HUES48 (cell line): ENCODE measurements around the gene TAF11L9.
"Not testable (repeated sequence)": the region's sequence is repeated elsewhere in the genome, so short reads cannot be mapped to it uniquely, and the experiment has no call there.

ENCODE experiments used
- H3K27ac ChIP-seq: one replicate; pipeline ENCODE4 v1.7.0; 2013; ENCODE audit warnings: low read depth, low read length, inconsistent platforms
- H3K27me3 ChIP-seq: 2 replicates; pipeline ENCODE4 v1.6.1; 2013; ENCODE audit warnings: mild to moderate bottlenecking, low read length; ENCODE audit not compliant: control insufficient read depth, insufficient read depth
- H3K36me3 ChIP-seq: 2 replicates; pipeline ENCODE4 v1.6.1; 2013; ENCODE audit warnings: low read length; ENCODE audit not compliant: control insufficient read depth, insufficient read depth
- H3K4me1 ChIP-seq: 2 replicates; pipeline ENCODE4 v1.6.1; 2013; ENCODE audit warnings: mild to moderate bottlenecking, low read length; ENCODE audit not compliant: control insufficient read depth, insufficient read depth
- H3K4me3 ChIP-seq: 2 replicates; pipeline ENCODE4 v1.5.1; 2013; ENCODE audit warnings: mild to moderate bottlenecking, low read depth, low read length
- H3K9ac ChIP-seq: 2 replicates; pipeline ENCODE4 v1.6.1; 2013; ENCODE audit warnings: mild to moderate bottlenecking, low read depth, low read length, moderate library complexity
- H3K9me3 ChIP-seq: 2 replicates; pipeline ENCODE4 v1.6.1; 2013; ENCODE audit warnings: low read length; ENCODE audit not compliant: control insufficient read depth, insufficient read depth

The TAF11L9 gene

GRCh38 chr5:17594255-17594654 lies at the start of gene TAF11L9:
Gene TAF11L9, minus strand, starts transcription at chr5:17594394.
- H3K4me3 ChIP-seq, H3K27me3 ChIP-seq, H3K27ac ChIP-seq, H3K4me1 ChIP-seq, H3K36me3 ChIP-seq, H3K9ac ChIP-seq, H3K9me3 ChIP-seq: not testable (repeated sequence)

GRCh38 chr5:17634160-17634559 lies 40.0 kb upstream of the TAF11L9 start, which contains the start of gene TAF11L14:
Gene TAF11L14, plus strand, starts transcription at chr5:17634460.
- no peaks in the 10 kb centered on the region for H3K36me3 ChIP-seq
- H3K4me1 ChIP-seq: no peaks in the 10 kb centered on the region
- H3K9ac ChIP-seq: no peak within 1 kb of the TSS
- no peak within 1 kb of the TSS for H3K4me3 ChIP-seq
- H3K27me3 ChIP-seq: no peaks in the 10 kb centered on the region
- no peak within 1 kb of the TSS for H3K27ac ChIP-seq
- H3K9me3 ChIP-seq: no peaks in the 10 kb centered on the region

- H3K9ac ChIP-seq, H3K36me3 ChIP-seq, H3K27me3 ChIP-seq, H3K9me3 ChIP-seq, H3K4me1 ChIP-seq, H3K4me3 ChIP-seq, H3K27ac ChIP-seq: not testable (repeated sequence)
These were observed 37.6 kb upstream of the TAF11L9 start, which contains the start of gene TAF11L13 for GRCh38 chr5:17631788-17632187. Gene TAF11L13, plus strand, starts transcription at chr5:17632088.

- no peak overlapping the region for H3K4me3 ChIP-seq
- H3K9me3 ChIP-seq: no peaks in the 10 kb centered on the region
- no peak overlapping the region for H3K27ac ChIP-seq
- H3K36me3 ChIP-seq: no peaks in the 10 kb centered on the region
- H3K27me3 ChIP-seq: no peaks in the 10 kb centered on the region
- no peak overlapping the region for H3K9ac ChIP-seq
- H3K4me1 ChIP-seq: no peaks in the 10 kb centered on the region
These were observed 31.5 kb upstream of the TAF11L9 start for GRCh38 chr5:17625686-17626085.

GRCh38 chr5:17620627-17621026 lies 26.4 kb upstream of the TAF11L9 start:
- Histone ChIP-seq H3K27ac (no peak overlapping the region), H3K4me1 (no peaks in the 10 kb centered on the region), H3K9ac (no peak overlapping the region), H3K4me3 (no peak overlapping the region), H3K9me3 (no peaks in the 10 kb centered on the region), H3K36me3 (no peaks in the 10 kb centered on the region), H3K27me3 (no peaks in the 10 kb centered on the region)

GRCh38 chr5:17619354-17619753 lies 25.2 kb upstream of the TAF11L9 start:
- H3K27me3 ChIP-seq: no peaks in the 10 kb centered on the region
- no peak overlapping the region for H3K9ac ChIP-seq
- no peaks in the 10 kb centered on the region for H3K36me3 ChIP-seq
- H3K27ac ChIP-seq: no peak overlapping the region
- no peaks in the 10 kb centered on the region for H3K9me3 ChIP-seq
- no peak overlapping the region for H3K4me3 ChIP-seq
- H3K4me1 ChIP-seq: no peaks in the 10 kb centered on the region

- Histone ChIP-seq H3K4me3 (no peak overlapping the region), H3K9me3 (no peaks in the 10 kb centered on the region), H3K4me1 (no peaks in the 10 kb centered on the region), H3K27me3 (no peaks in the 10 kb centered on the region), H3K36me3 (no peaks in the 10 kb centered on the region), H3K27ac (no peak overlapping the region), H3K9ac (no peak overlapping the region)
These were observed 20.8 kb upstream of the TAF11L9 start for GRCh38 chr5:17614872-17615605.

GRCh38 chr5:17610092-17610491 lies 15.9 kb upstream of the TAF11L9 start, which contains the start of gene TAF11L12:
Gene TAF11L12, plus strand, starts transcription at chr5:17610392.
- not testable (repeated sequence) for H3K9ac ChIP-seq, H3K27me3 ChIP-seq, H3K27ac ChIP-seq, H3K4me3 ChIP-seq, H3K4me1 ChIP-seq, H3K36me3 ChIP-seq, H3K9me3 ChIP-seq

GRCh38 chr5:17607461-17607860 lies 13.3 kb upstream of the TAF11L9 start:
- not testable (repeated sequence) for H3K27me3 ChIP-seq

GRCh38 chr5:17604951-17605350 lies 10.8 kb upstream of the TAF11L9 start:
- Histone ChIP-seq H3K27ac (no peak overlapping the region), H3K4me1 (no peaks in the 10 kb centered on the region), H3K4me3 (no peak overlapping the region), H3K9me3 (no peaks in the 10 kb centered on the region), H3K9ac (no peak overlapping the region), H3K36me3 (no peaks in the 10 kb centered on the region), H3K27me3 (no peaks in the 10 kb centered on the region)

More at GRCh38 chr5:17607461-17607860, 13.3 kb upstream of the TAF11L9 start:
- not testable (repeated sequence) for H3K9ac ChIP-seq, H3K4me3 ChIP-seq, H3K4me1 ChIP-seq, H3K36me3 ChIP-seq, H3K9me3 ChIP-seq, H3K27ac ChIP-seq

- H3K9me3 ChIP-seq, H3K27ac ChIP-seq, H3K9ac ChIP-seq: not testable (repeated sequence)
These were observed 9.7 kb upstream of the TAF11L9 start, which contains the start of gene TAF11L11 for GRCh38 chr5:17603880-17604279. Gene TAF11L11, plus strand, starts transcription at chr5:17604183.

More at GRCh38 chr5:17603880-17604279, 9.7 kb upstream of the TAF11L9 start, which contains the start of gene TAF11L11:
- H3K27me3 ChIP-seq, H3K4me3 ChIP-seq, H3K4me1 ChIP-seq, H3K36me3 ChIP-seq: not testable (repeated sequence)
